Type B pancreatic cell (in vitro differentiated cells): ENCODE measurements around the gene TRIM22. TPM values are rescaled to one million over a fixed set of nuclear protein-coding genes. Genes with fewer than 3 reads are reported as not detected.
"Not testable (repeated sequence)": the region's sequence is repeated elsewhere in the genome, so short reads cannot be mapped to it uniquely, and the experiment has no call there.

Source experiments
- DNase-seq: peaks from one replicate; pipeline ENCODE4 v3.0.0; 2021; ENCODE audit warnings: mixed read lengths; ENCODE audit not compliant: unreplicated experiment; ENCODE audit errors: extremely low spot score
- H3K27ac Mint-ChIP-seq: 2 replicates; pipeline ENCODE4 v1.8.0; 2021; ENCODE audit warnings: mild to moderate bottlenecking, mixed read lengths
- H3K27me3 Mint-ChIP-seq: 2 replicates; pipeline ENCODE4 v1.8.0; 2021; ENCODE audit warnings: mixed read lengths
- H3K36me3 Mint-ChIP-seq: 2 replicates; pipeline ENCODE4 v1.8.0; 2021; ENCODE audit warnings: mixed read lengths
- H3K4me1 Mint-ChIP-seq: one replicate; pipeline ENCODE4 v1.8.0; 2021; ENCODE audit warnings: mixed read lengths; ENCODE audit not compliant: unreplicated experiment
- H3K4me3 Mint-ChIP-seq: 2 replicates; pipeline ENCODE4 v1.8.0; 2021; ENCODE audit warnings: mild to moderate bottlenecking, mixed read lengths
- H3K9me3 Mint-ChIP-seq: 2 replicates; pipeline ENCODE4 v1.8.0; 2021; ENCODE audit warnings: mixed read lengths
- CTCF ChIP-seq: fragments of 200-600 bp; sonication (generic); conservative IDR thresholded peaks from 2 replicates; pipeline ENCODE4 v1.5.0; 2021; ENCODE audit warnings: antibody characterized with exemption, mild to moderate bottlenecking
- total RNA-seq: library from RNA; stranded (reverse); gene quantifications from 2 replicates; pipeline ENCODE4 v1.2.1, GENCODE V29; 2021; ENCODE audit warnings: low replicate concordance

Gene TRIM22
- total RNA-seq, 1 donor from 2014 or later, result 27.4 TPM

GRCh38 chr11:5674391-5674790 is 15.2 kb upstream of the TRIM22 start:
- Mint-ChIP-seq H3K4me3 (no peak overlapping the region), H3K36me3 (peaks cover 29% of the 10 kb centered on the region), H3K4me1 (no peaks in the 10 kb centered on the region), H3K27me3 (no peaks in the 10 kb centered on the region), H3K9me3 (no peaks in the 10 kb centered on the region), H3K27ac (no peak overlapping the region)
- DNase-seq, result no peak
- TF ChIP-seq CTCF, result no peak

- H3K27ac Mint-ChIP-seq, result no peak overlapping the region
- no peaks in the 10 kb centered on the region for H3K9me3 Mint-ChIP-seq
- H3K4me1 Mint-ChIP-seq, result peaks cover 16% of the 10 kb centered on the region
- no peak for DNase-seq
- TF ChIP-seq CTCF, result no peak
- no peaks in the 10 kb centered on the region for H3K27me3 Mint-ChIP-seq
- no peak overlapping the region for H3K4me3 Mint-ChIP-seq
- peaks cover 42% of the 10 kb centered on the region for H3K36me3 Mint-ChIP-seq
Measured at GRCh38 chr11:5679811-5680210, 9.8 kb upstream of the TRIM22 start.

GRCh38 chr11:5682890-5683441 is 6.6 kb upstream of the TRIM22 start:
- H3K27ac Mint-ChIP-seq, result peak overlapping the region; percentile 100
- not testable (repeated sequence) for DNase-seq, H3K27me3 Mint-ChIP-seq, H3K9me3 Mint-ChIP-seq, H3K4me3 Mint-ChIP-seq
- H3K36me3 Mint-ChIP-seq, result peaks cover 39% of the 10 kb centered on the region
- H3K4me1 Mint-ChIP-seq, result peaks cover 21% of the 10 kb centered on the region

- DNase-seq, H3K27me3 Mint-ChIP-seq, H3K9me3 Mint-ChIP-seq: not testable (repeated sequence)
- Mint-ChIP-seq H3K36me3 (peaks cover 32% of the 10 kb centered on the region), H3K27ac (peak overlapping the region; percentile 100), H3K4me1 (peaks cover 21% of the 10 kb centered on the region), H3K4me3 (peak overlapping the region; percentile 98)
Measured at GRCh38 chr11:5683620-5684019, 6.0 kb upstream of the TRIM22 start.

- peaks cover 21% of the 10 kb centered on the region for H3K4me1 Mint-ChIP-seq
- no peak for TF ChIP-seq CTCF
- H3K36me3 Mint-ChIP-seq, result peaks cover 27% of the 10 kb centered on the region
- peak overlapping the region; percentile 100 for H3K27ac Mint-ChIP-seq
- peak overlapping the region; percentile 98 for H3K4me3 Mint-ChIP-seq
- no peaks in the 10 kb centered on the region for H3K27me3 Mint-ChIP-seq
- no peaks in the 10 kb centered on the region for H3K9me3 Mint-ChIP-seq
- DNase-seq, result no peak
Measured at GRCh38 chr11:5684036-5684645, 5.4 kb upstream of the TRIM22 start.

- H3K36me3 Mint-ChIP-seq, result peaks cover 20% of the 10 kb centered on the region
- no peaks in the 10 kb centered on the region for H3K9me3 Mint-ChIP-seq
- TF ChIP-seq CTCF, result peak; percentile 72
- H3K4me1 Mint-ChIP-seq, result peaks cover 25% of the 10 kb centered on the region
- H3K4me3 Mint-ChIP-seq, result peak within 1 kb of the TSS; percentile 98
- peak within 1 kb of the TSS; percentile 100 for H3K27ac Mint-ChIP-seq
- H3K27me3 Mint-ChIP-seq, result no peaks in the 10 kb centered on the region
- peak; percentile 81 for DNase-seq
Measured at GRCh38 chr11:5684646-5685362, 4.8 kb upstream of the TRIM22 start, which contains the start of gene TRIM5. Gene TRIM5 (minus strand): TSS chr11:5685074. CDS start chr11:5680177, 4,897 bp downstream.
